ENCODE data around the gene CSTF1.

CSTF1 gene

GRCh38 chr20:56392881-56393482, 537 bp downstream of the CSTF1 start:
- peaks cover 70% of the 10 kb centered on the region for H3K36me3 ChIP-seq (replicated peaks; ENCODE audit: low read depth, low read length)
- no peaks in the 10 kb centered on the region for H3K9me3 ChIP-seq (ENCODE audit: insufficient read depth, low read length)
- peak overlapping the region; percentile 31 for H2AFZ ChIP-seq (ENCODE audit: low read depth, low read length)
- TF ChIP-seq CTCF (IDR thresholded peaks at IDR 0.05; ENCODE audit: low read depth, low read length) (no peak), EZH2phosphoT487 (IDR thresholded peaks at IDR 0.05; ENCODE audit: low read depth) (no peak)
- peak overlapping the region; percentile 88 for H3K4me3 ChIP-seq (ENCODE audit: low read length)
- H3K27ac ChIP-seq (ENCODE audit: low read length) = peak overlapping the region; percentile 80
- peaks cover 11% of the 10 kb centered on the region; the same call in 1 of the 2 replicates for H4K20me1 ChIP-seq (ENCODE audit: insufficient read depth, low read length)
- peaks cover 16% of the 10 kb centered on the region for H3K4me1 ChIP-seq (ENCODE audit: low read length)
- H3K27me3 ChIP-seq (ENCODE audit: low read depth, low read length) = no peaks in the 10 kb centered on the region
- H3K9ac ChIP-seq (ENCODE audit: low read length) = peak overlapping the region; percentile 90
- peak overlapping the region; percentile 82 for H3K4me2 ChIP-seq (ENCODE audit: low read length)
- peaks cover 87% of the 10 kb centered on the region for H3K79me2 ChIP-seq (ENCODE audit: low read length)

GRCh38 chr20:56393653-56394052, 1.2 kb downstream of the CSTF1 start:
- Histone ChIP-seq H3K9ac (ENCODE audit: low read length) (peak overlapping the region; percentile 90), H3K36me3 (replicated peaks; ENCODE audit: low read depth, low read length) (peaks cover 70% of the 10 kb centered on the region), H3K27ac (ENCODE audit: low read length) (peak overlapping the region; percentile 8; the same call in 1 of the 2 replicates)

GRCh38 chr20:56395166-56395565, 2.7 kb downstream of the CSTF1 start:
- Histone ChIP-seq H3K9me3 (ENCODE audit: insufficient read depth, low read length) (no peaks in the 10 kb centered on the region), H3K79me2 (ENCODE audit: low read length) (peaks cover 79% of the 10 kb centered on the region), H4K20me1 (ENCODE audit: insufficient read depth, low read length) (0 out of 2 replicates have a peak, but pooled peaks cover 6% of the 10 kb centered on the region), H3K4me1 (ENCODE audit: low read length) (peaks cover 16% of the 10 kb centered on the region), H3K36me3 (replicated peaks; ENCODE audit: low read depth, low read length) (peaks cover 69% of the 10 kb centered on the region), H3K4me2 (ENCODE audit: low read length) (no peak overlapping the region), H3K27me3 (ENCODE audit: low read depth, low read length) (no peaks in the 10 kb centered on the region), H3K9ac (ENCODE audit: low read length) (no peak overlapping the region), H3K4me3 (ENCODE audit: low read length) (no peak overlapping the region), H2AFZ (ENCODE audit: low read depth, low read length) (no peak overlapping the region), H3K27ac (ENCODE audit: low read length) (no peak overlapping the region)
- TF ChIP-seq CTCF (IDR thresholded peaks at IDR 0.05; ENCODE audit: low read depth, low read length) (no peak), EZH2phosphoT487 (IDR thresholded peaks at IDR 0.05; ENCODE audit: low read depth) (no peak)

More at GRCh38 chr20:56393653-56394052, 1.2 kb downstream of the CSTF1 start:
- Histone ChIP-seq H3K79me2 (ENCODE audit: low read length) (peaks cover 82% of the 10 kb centered on the region), H3K27me3 (ENCODE audit: low read depth, low read length) (no peaks in the 10 kb centered on the region), H4K20me1 (ENCODE audit: insufficient read depth, low read length) (peaks cover 9% of the 10 kb centered on the region; the same call in 1 of the 2 replicates), H3K4me1 (ENCODE audit: low read length) (peaks cover 16% of the 10 kb centered on the region), H3K4me3 (ENCODE audit: low read length) (peak overlapping the region; percentile 88), H3K4me2 (ENCODE audit: low read length) (peak overlapping the region; percentile 82), H3K9me3 (ENCODE audit: insufficient read depth, low read length) (no peaks in the 10 kb centered on the region), H2AFZ (ENCODE audit: low read depth, low read length) (no peak overlapping the region)
- TF ChIP-seq EZH2phosphoT487 (IDR thresholded peaks at IDR 0.05; ENCODE audit: low read depth) = no peak
- no peak for TF ChIP-seq CTCF (IDR thresholded peaks at IDR 0.05; ENCODE audit: low read depth, low read length)

GRCh38 chr20:56400001-56400640, 7.7 kb downstream of the CSTF1 start:
- Histone ChIP-seq H3K4me2 (ENCODE audit: low read length) (no peak overlapping the region), H3K4me1 (ENCODE audit: low read length) (no peaks in the 10 kb centered on the region), H3K9me3 (ENCODE audit: insufficient read depth, low read length) (no peaks in the 10 kb centered on the region), H3K79me2 (ENCODE audit: low read length) (peaks cover 59% of the 10 kb centered on the region), H3K27me3 (ENCODE audit: low read depth, low read length) (no peaks in the 10 kb centered on the region), H3K9ac (ENCODE audit: low read length) (no peak overlapping the region), H3K27ac (ENCODE audit: low read length) (no peak overlapping the region), H3K36me3 (replicated peaks; ENCODE audit: low read depth, low read length) (peaks cover 82% of the 10 kb centered on the region), H3K4me3 (ENCODE audit: low read length) (no peak overlapping the region), H4K20me1 (ENCODE audit: insufficient read depth, low read length) (no peaks in the 10 kb centered on the region), H2AFZ (ENCODE audit: low read depth, low read length) (no peak overlapping the region)
- TF ChIP-seq CTCF (IDR thresholded peaks at IDR 0.05; ENCODE audit: low read depth, low read length) (peak; percentile 97), EZH2phosphoT487 (IDR thresholded peaks at IDR 0.05; ENCODE audit: low read depth) (no peak)

Measured in OCI-LY3 (cell line).